WTC11 (cell line): ENCODE results near the gene BMPR1B. TPM values are rescaled to one million over a fixed set of nuclear protein-coding genes. Genes with fewer than 3 reads are reported as not detected.

Experiments
- ATAC-seq: fragments of 200-7000 bp; cut with Tn5 transposase; 2 replicates; pipeline ENCODE4 v1.10.0; 2021; ENCODE audit warnings: mild to moderate bottlenecking, moderate library complexity
- CTCF ChIA-PET: fragments of 300-600 bp; sonication (Branson Sonifier 250); formaldehyde crosslinking; loops from one replicate; lab custom pipeline; 2021; ENCODE audit warnings: antibody characterized with exemption; lab: Charles Lee
- POLR2A ChIA-PET: fragments of 350-600 bp; sonication (Branson Sonifier 250); formaldehyde crosslinking; loops from one replicate; lab custom pipeline; 2021; ENCODE audit warnings: antibody characterized with exemption; lab: Charles Lee
- DNase-seq: peaks from one replicate; pipeline ENCODE4 v3.0.0; 2021; ENCODE audit warnings: low spot score
- H3K27ac Mint-ChIP-seq: 2 replicates; pipeline ENCODE4 v1.8.0; 2021; ENCODE audit warnings: mixed read lengths
- H3K27me3 Mint-ChIP-seq: 2 replicates; pipeline ENCODE4 v1.8.0; 2021; ENCODE audit warnings: low read depth, mild to moderate bottlenecking, moderate library complexity, mixed read lengths
- H3K36me3 Mint-ChIP-seq: 2 replicates; pipeline ENCODE4 v1.8.0; 2021; ENCODE audit warnings: mixed read lengths
- H3K4me1 Mint-ChIP-seq: 2 replicates; pipeline ENCODE4 v1.8.0; 2022; ENCODE audit warnings: mixed read lengths
- H3K4me3 Mint-ChIP-seq: 2 replicates; pipeline ENCODE4 v1.8.0; 2021; ENCODE audit warnings: mild to moderate bottlenecking, moderate library complexity, mixed read lengths
- H3K9me3 Mint-ChIP-seq: 2 replicates; pipeline ENCODE4 v1.8.0; 2021; ENCODE audit warnings: mixed read lengths
- ATF3 ChIP-seq: sonication (generic); formaldehyde crosslinking; conservative IDR thresholded peaks from 2 replicates; pipeline ENCODE4 v1.8.1; 2022; ENCODE audit warnings: mild to moderate bottlenecking, missing genetic modification reagents
- CREB1 ChIP-seq: sonication (generic); formaldehyde crosslinking; IDR thresholded peaks from 2 replicates; pipeline ENCODE4 v1.8.0; 2023; ENCODE audit warnings: mild to moderate bottlenecking, missing genetic modification reagents
- ELF4 ChIP-seq: sonication (generic); formaldehyde crosslinking; IDR thresholded peaks from 2 replicates; pipeline ENCODE4 v1.8.1; 2022; ENCODE audit warnings: low read depth, mild to moderate bottlenecking, moderate library complexity, missing genetic modification reagents
- ESRRA ChIP-seq: sonication (generic); formaldehyde crosslinking; IDR thresholded peaks from 2 replicates; pipeline ENCODE4 v1.8.1; 2022; ENCODE audit warnings: mild to moderate bottlenecking, missing genetic modification reagents, borderline replicate concordance
- ETV6 ChIP-seq: sonication (generic); formaldehyde crosslinking; IDR thresholded peaks from 2 replicates; pipeline ENCODE4 v1.8.1; 2022; ENCODE audit warnings: mild to moderate bottlenecking, missing genetic modification reagents
- JAZF1 ChIP-seq: fragments of 250-450 bp; sonication (Bioruptor Pico); IDR thresholded peaks from 2 replicates; pipeline ENCODE4 v1.9.0; 2021; ENCODE audit warnings: moderate library complexity, mild to moderate bottlenecking, inconsistent platforms
- NFATC4 ChIP-seq: fragments of 250-450 bp; sonication (Bioruptor Pico); IDR thresholded peaks from 2 replicates; pipeline ENCODE4 v1.9.0; 2021; ENCODE audit warnings: mild to moderate bottlenecking
- OVOL2 ChIP-seq: fragments of 250-450 bp; sonication (Bioruptor Pico); IDR thresholded peaks from 2 replicates; pipeline ENCODE4 v1.9.0; 2021; ENCODE audit warnings: mild to moderate bottlenecking, borderline replicate concordance
- PRDM15 ChIP-seq: sonication (generic); formaldehyde crosslinking; IDR thresholded peaks from 2 replicates; pipeline ENCODE4 v1.8.0; 2022; ENCODE audit warnings: missing genetic modification reagents
- PRRX2 ChIP-seq: fragments of 250-450 bp; sonication (Bioruptor Pico); IDR thresholded peaks from 2 replicates; pipeline ENCODE4 v1.8.0; 2021; ENCODE audit warnings: mild to moderate bottlenecking
- RORB ChIP-seq: fragments of 250-450 bp; sonication (Bioruptor Pico); IDR thresholded peaks from 2 replicates; pipeline ENCODE4 v1.9.0; 2021; ENCODE audit warnings: mild to moderate bottlenecking
- SOX15 ChIP-seq: fragments of 250-450 bp; sonication (Bioruptor Pico); IDR thresholded peaks from 2 replicates; pipeline ENCODE4 v1.9.0; 2021; ENCODE audit warnings: mild to moderate bottlenecking
- TCF7 ChIP-seq: sonication (generic); formaldehyde crosslinking; IDR thresholded peaks from 2 replicates; pipeline ENCODE4 v1.8.0; 2022; ENCODE audit warnings: mild to moderate bottlenecking, low read depth, missing genetic modification reagents, moderate library complexity
- TEAD1 ChIP-seq: sonication (generic); formaldehyde crosslinking; IDR thresholded peaks from 2 replicates; pipeline ENCODE4 v1.8.0; 2022; ENCODE audit warnings: mild to moderate bottlenecking, missing genetic modification reagents
- TP53 ChIP-seq: sonication (generic); formaldehyde crosslinking; IDR thresholded peaks from 2 replicates; pipeline ENCODE4 v1.8.1; 2023; ENCODE audit warnings: mild to moderate bottlenecking, missing genetic modification reagents
- ZBTB21 ChIP-seq: sonication (generic); formaldehyde crosslinking; IDR thresholded peaks from 2 replicates; pipeline ENCODE4 v1.8.1; 2023; ENCODE audit warnings: mild to moderate bottlenecking, missing genetic modification reagents, borderline replicate concordance
- ZNF263 ChIP-seq: sonication (generic); formaldehyde crosslinking; IDR thresholded peaks from 2 replicates; pipeline ENCODE4 v1.8.1; 2022; ENCODE audit warnings: low read depth, mild to moderate bottlenecking, moderate library complexity, missing genetic modification reagents
- ZNF317 ChIP-seq: sonication (generic); formaldehyde crosslinking; IDR thresholded peaks from 2 replicates; pipeline ENCODE4 v1.8.1; 2023; ENCODE audit warnings: low read depth, mild to moderate bottlenecking, moderate library complexity, missing genetic modification reagents, borderline replicate concordance
- ZNF416 ChIP-seq: fragments of 250-450 bp; sonication (Bioruptor Pico); IDR thresholded peaks from 2 replicates; pipeline ENCODE4 v1.9.0; 2021; ENCODE audit warnings: mild to moderate bottlenecking, inconsistent platforms
- ZNF423 ChIP-seq: fragments of 250-450 bp; sonication (Bioruptor Pico); IDR thresholded peaks from 2 replicates; pipeline ENCODE4 v2.1.2; 2022; ENCODE audit warnings: mild to moderate bottlenecking, moderate library complexity
- ZNF512 ChIP-seq: sonication (generic); formaldehyde crosslinking; IDR thresholded peaks from 2 replicates; pipeline ENCODE4 v1.8.1; 2022; ENCODE audit warnings: missing genetic modification reagents, borderline replicate concordance
- ZNF671 ChIP-seq: fragments of 250-450 bp; sonication (Bioruptor Pico); IDR thresholded peaks from 2 replicates; pipeline ENCODE4 v1.8.0; 2021; ENCODE audit warnings: mild to moderate bottlenecking
- total RNA-seq: library from RNA; stranded (reverse); gene quantifications from 3 replicates; pipeline ENCODE4 v1.2.3, GENCODE V29; 2021
- TF ChIP-seq, protein P1 (sequence below): sonication (generic); formaldehyde crosslinking; IDR thresholded peaks from 2 replicates; pipeline ENCODE4 v1.8.0; 2023; ENCODE audit warnings: missing genetic modification reagents
- TF ChIP-seq, protein P2 (sequence below): sonication (generic); formaldehyde crosslinking; IDR thresholded peaks from 2 replicates; pipeline ENCODE4 v1.8.0; 2022; ENCODE audit warnings: mild to moderate bottlenecking, missing genetic modification reagents
- TF ChIP-seq, protein P3 (sequence below): sonication (generic); formaldehyde crosslinking; IDR thresholded peaks from 2 replicates; pipeline ENCODE4 v1.8.1; 2023; ENCODE audit warnings: mild to moderate bottlenecking, missing genetic modification reagents

BMPR1B gene
- total RNA-seq, 1 experiment from 2014 or later: 0.77 TPM

- DNase-seq: no peak
- H3K27me3 Mint-ChIP-seq: no peaks in the 10 kb centered on the region
- H3K4me1 Mint-ChIP-seq: peaks cover 3% of the 10 kb centered on the region; the same call in 1 of the 2 replicates
- ChIA-PET CTCF (no interaction called here), POLR2A (no interaction called here)
- no peaks in the 10 kb centered on the region for H3K9me3 Mint-ChIP-seq
- H3K27ac Mint-ChIP-seq: no peak overlapping the region
- TF ChIP-seq ELF4 (CRISPR knock-in tag) (no peak), ZNF512 (CRISPR knock-in tag) (no peak), PRRX2 (CRISPR knock-in tag) (no peak), SOX15 (CRISPR knock-in tag) (no peak)
- no peaks in the 10 kb centered on the region for H3K36me3 Mint-ChIP-seq
- peak; percentile 41; the same call in 1 of the 2 replicates for ATAC-seq
- H3K4me3 Mint-ChIP-seq: no peak overlapping the region
These were observed 293.9 kb downstream of the BMPR1B start for GRCh38 chr4:95051702-95052020.

GRCh38 chr4:95058991-95059390, 301.2 kb downstream of the BMPR1B start:
- POLR2A ChIA-PET: no interaction called here
- no peak for ATAC-seq
- H3K4me3 Mint-ChIP-seq: no peak overlapping the region
- no peaks in the 10 kb centered on the region for H3K36me3 Mint-ChIP-seq
- CTCF ChIA-PET: no interaction called here
- H3K4me1 Mint-ChIP-seq: peaks cover 12% of the 10 kb centered on the region
- H3K9me3 Mint-ChIP-seq: peaks cover 4% of the 10 kb centered on the region; the same call in 1 of the 2 replicates
- no peak for DNase-seq
- TF ChIP-seq, protein P1, sequence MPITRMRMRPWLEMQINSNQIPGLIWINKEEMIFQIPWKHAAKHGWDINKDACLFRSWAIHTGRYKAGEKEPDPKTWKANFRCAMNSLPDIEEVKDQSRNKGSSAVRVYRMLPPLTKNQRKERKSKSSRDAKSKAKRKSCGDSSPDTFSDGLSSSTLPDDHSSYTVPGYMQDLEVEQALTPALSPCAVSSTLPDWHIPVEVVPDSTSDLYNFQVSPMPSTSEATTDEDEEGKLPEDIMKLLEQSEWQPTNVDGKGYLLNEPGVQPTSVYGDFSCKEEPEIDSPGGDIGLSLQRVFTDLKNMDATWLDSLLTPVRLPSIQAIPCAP: no peak
- no peak for TF ChIP-seq ZNF317 (CRISPR knock-in tag)
- TF ChIP-seq, protein P2, sequence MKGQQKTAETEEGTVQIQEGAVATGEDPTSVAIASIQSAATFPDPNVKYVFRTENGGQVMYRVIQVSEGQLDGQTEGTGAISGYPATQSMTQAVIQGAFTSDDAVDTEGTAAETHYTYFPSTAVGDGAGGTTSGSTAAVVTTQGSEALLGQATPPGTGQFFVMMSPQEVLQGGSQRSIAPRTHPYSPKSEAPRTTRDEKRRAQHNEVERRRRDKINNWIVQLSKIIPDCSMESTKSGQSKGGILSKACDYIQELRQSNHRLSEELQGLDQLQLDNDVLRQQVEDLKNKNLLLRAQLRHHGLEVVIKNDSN (CRISPR knock-in tag): no peak
- no peak for TF ChIP-seq CREB1
- no peak for TF ChIP-seq TEAD1 (CRISPR knock-in tag)
- no peak for TF ChIP-seq ZNF416 (CRISPR knock-in tag)
- TF ChIP-seq ZNF423 (CRISPR knock-in tag): no peak
- TF ChIP-seq PRRX2 (CRISPR knock-in tag): no peak
- no peak for TF ChIP-seq TP53 (CRISPR knock-in tag)
- TF ChIP-seq NFATC4 (CRISPR knock-in tag): no peak
- TF ChIP-seq JAZF1: no peak
- no peak overlapping the region for H3K27ac Mint-ChIP-seq
- H3K27me3 Mint-ChIP-seq: no peaks in the 10 kb centered on the region

GRCh38 chr4:95059663-95060062, 301.9 kb downstream of the BMPR1B start:
- no peak overlapping the region for H3K4me3 Mint-ChIP-seq
- no peak for TF ChIP-seq ETV6
- no peak for TF ChIP-seq OVOL2 (CRISPR knock-in tag)
- no peaks in the 10 kb centered on the region for H3K36me3 Mint-ChIP-seq
- ATAC-seq: no peak
- peaks cover 11% of the 10 kb centered on the region for H3K9me3 Mint-ChIP-seq
- H3K4me1 Mint-ChIP-seq: peaks cover 12% of the 10 kb centered on the region
- CTCF ChIA-PET: no interaction called here
- no peak for DNase-seq
- POLR2A ChIA-PET: no interaction called here
- no peaks in the 10 kb centered on the region for H3K27me3 Mint-ChIP-seq
- no peak overlapping the region for H3K27ac Mint-ChIP-seq

DNA sequence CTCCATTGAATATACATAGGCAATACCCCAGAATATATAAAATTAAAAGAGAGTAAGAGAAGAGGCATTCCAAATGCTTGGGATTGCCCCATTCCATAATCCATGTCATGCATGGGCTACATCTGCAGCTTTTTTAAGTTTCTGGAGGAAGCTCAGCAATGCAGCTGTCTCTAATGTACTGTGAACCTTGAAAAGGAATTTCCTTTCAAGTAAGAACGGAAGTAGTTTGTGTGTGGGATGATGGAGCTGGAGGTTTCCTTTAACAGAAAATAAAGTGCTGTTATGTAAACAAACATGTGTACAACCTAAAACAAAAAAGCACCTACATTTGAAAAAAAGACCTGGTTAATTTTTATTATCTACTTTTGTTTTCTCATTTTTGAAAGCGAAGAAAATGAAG, 303.5 kb downstream of the BMPR1B start:
- POLR2A ChIA-PET: no interaction called here
- no peaks in the 10 kb centered on the region for H3K27me3 Mint-ChIP-seq
- DNase-seq (no peak), ATAC-seq (no peak)
- H3K9me3 Mint-ChIP-seq: peaks cover 12% of the 10 kb centered on the region
- no peak overlapping the region for H3K4me3 Mint-ChIP-seq
- no peaks in the 10 kb centered on the region for H3K36me3 Mint-ChIP-seq
- H3K4me1 Mint-ChIP-seq: peaks cover 12% of the 10 kb centered on the region
- no peak overlapping the region for H3K27ac Mint-ChIP-seq
- CTCF ChIA-PET: no interaction called here
- TF ChIP-seq ESRRA (CRISPR knock-in tag) (no peak), ZNF263 (no peak), ATF3 (CRISPR knock-in tag) (no peak), PRDM15 (CRISPR knock-in tag) (no peak), ZBTB21 (no peak), ZNF671 (no peak), RORB (CRISPR knock-in tag) (no peak), TCF7 (CRISPR knock-in tag) (no peak)
- TF ChIP-seq, protein P3, sequence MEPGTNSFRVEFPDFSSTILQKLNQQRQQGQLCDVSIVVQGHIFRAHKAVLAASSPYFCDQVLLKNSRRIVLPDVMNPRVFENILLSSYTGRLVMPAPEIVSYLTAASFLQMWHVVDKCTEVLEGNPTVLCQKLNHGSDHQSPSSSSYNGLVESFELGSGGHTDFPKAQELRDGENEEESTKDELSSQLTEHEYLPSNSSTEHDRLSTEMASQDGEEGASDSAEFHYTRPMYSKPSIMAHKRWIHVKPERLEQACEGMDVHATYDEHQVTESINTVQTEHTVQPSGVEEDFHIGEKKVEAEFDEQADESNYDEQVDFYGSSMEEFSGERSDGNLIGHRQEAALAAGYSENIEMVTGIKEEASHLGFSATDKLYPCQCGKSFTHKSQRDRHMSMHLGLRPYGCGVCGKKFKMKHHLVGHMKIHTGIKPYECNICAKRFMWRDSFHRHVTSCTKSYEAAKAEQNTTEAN (CRISPR knock-in tag): no peak
